ENCODE measurements around the gene TMEM179. TPM values are rescaled to one million over a fixed set of nuclear protein-coding genes. Genes with fewer than 3 reads are reported as not detected.

Gene TMEM179
- total and polyA plus RNA-seq, 2 of the 13 experiments (the other 11 are each of a cell fraction or from before 2014, with no cell fraction given) = not detected

DNA sequence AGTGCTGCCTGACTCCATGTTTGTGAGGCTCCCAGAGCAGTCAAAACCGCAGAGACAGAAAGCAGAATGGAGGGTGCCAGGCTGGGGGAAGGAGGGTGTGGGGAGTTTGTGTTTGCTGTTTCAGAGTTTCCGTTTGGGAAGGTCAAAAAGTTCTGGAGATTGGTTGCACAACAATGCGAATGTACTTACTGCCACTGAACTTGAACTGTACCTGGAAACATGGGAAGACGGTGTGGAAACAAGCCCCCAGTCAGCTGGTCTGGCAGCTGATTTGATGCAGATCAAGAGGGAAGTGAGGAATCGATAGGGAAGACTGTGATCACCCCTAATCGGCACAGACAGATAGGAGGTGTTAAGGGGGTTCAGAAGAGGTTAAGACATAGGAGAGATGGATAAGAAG, 49.5 kb upstream of the TMEM179 start (continued):
- TF ChIP-seq PRDM15 (CRISPR knock-in tag; IDR thresholded peaks at IDR 0.05) (no peak), CBFB (CRISPR knock-in tag; IDR thresholded peaks at IDR 0.05) (0 out of 2 replicates have a peak, but pooled peaks have one; percentile 53), FOXO1 (CRISPR knock-in tag; IDR thresholded peaks at IDR 0.05) (peak; percentile 85; the same call in 1 of the 2 replicates), ZFY (CRISPR knock-in tag; IDR thresholded peaks at IDR 0.05) (no peak), EED (CRISPR knock-in tag; IDR thresholded peaks at IDR 0.05) (no peak), ARNTL (CRISPR knock-in tag; IDR thresholded peaks at IDR 0.05) (peak; percentile 51; the same call in 1 of the 2 replicates), ZMAT5 (CRISPR knock-in tag; IDR thresholded peaks at IDR 0.05; ENCODE audit: borderline replicate concordance, low read depth) (no peak), ZNF558 (CRISPR knock-in tag; IDR thresholded peaks at IDR 0.05; ENCODE audit: borderline replicate concordance) (no peak), RBM39 (IDR thresholded peaks at IDR 0.05; ENCODE audit: low read depth, low read length, poor library complexity, severe bottlenecking) (no peak), SIN3B (IDR thresholded peaks at IDR 0.05; ENCODE audit: low read length) (no peak), MYC (CRISPR knock-in tag; IDR thresholded peaks at IDR 0.05; ENCODE audit: borderline replicate concordance) (no peak; the same call in 1 of the 2 replicates), ZNF775 (CRISPR knock-in tag; IDR thresholded peaks at IDR 0.05; ENCODE audit: borderline replicate concordance) (no peak), ZNF570 (CRISPR knock-in tag; IDR thresholded peaks at IDR 0.05; ENCODE audit: borderline replicate concordance) (no peak), JDP2 (CRISPR knock-in tag; IDR thresholded peaks at IDR 0.05; ENCODE audit: borderline replicate concordance) (no peak), ATAD3A (CRISPR knock-in tag; IDR thresholded peaks at IDR 0.05) (no peak), ZNF773 (CRISPR knock-in tag; IDR thresholded peaks at IDR 0.05; ENCODE audit: borderline replicate concordance) (no peak)
- TF ChIP-seq, protein P1, sequence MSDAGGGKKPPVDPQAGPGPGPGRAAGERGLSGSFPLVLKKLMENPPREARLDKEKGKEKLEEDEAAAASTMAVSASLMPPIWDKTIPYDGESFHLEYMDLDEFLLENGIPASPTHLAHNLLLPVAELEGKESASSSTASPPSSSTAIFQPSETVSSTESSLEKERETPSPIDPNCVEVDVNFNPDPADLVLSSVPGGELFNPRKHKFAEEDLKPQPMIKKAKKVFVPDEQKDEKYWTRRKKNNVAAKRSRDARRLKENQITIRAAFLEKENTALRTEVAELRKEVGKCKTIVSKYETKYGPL (CRISPR knock-in tag; IDR thresholded peaks at IDR 0.05) = no peak
- TF ChIP-seq, protein P2, sequence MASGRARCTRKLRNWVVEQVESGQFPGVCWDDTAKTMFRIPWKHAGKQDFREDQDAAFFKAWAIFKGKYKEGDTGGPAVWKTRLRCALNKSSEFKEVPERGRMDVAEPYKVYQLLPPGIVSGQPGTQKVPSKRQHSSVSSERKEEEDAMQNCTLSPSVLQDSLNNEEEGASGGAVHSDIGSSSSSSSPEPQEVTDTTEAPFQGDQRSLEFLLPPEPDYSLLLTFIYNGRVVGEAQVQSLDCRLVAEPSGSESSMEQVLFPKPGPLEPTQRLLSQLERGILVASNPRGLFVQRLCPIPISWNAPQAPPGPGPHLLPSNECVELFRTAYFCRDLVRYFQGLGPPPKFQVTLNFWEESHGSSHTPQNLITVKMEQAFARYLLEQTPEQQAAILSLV (CRISPR knock-in tag; IDR thresholded peaks at IDR 0.05; ENCODE audit: borderline replicate concordance) = no peak

Data from HepG2 (cell line).